ENCODE results near the gene MSRB3.

Gene MSRB3

GRCh38 chr12:65463082-65463481, 184.6 kb downstream of the MSRB3 start:
- Histone ChIP-seq H3K27ac (ENCODE audit: poor library complexity, severe bottlenecking) (no peak overlapping the region), H3K36me3 (ENCODE audit: low read depth) (no peaks in the 10 kb centered on the region), H3K9me3 (ENCODE audit: severe bottlenecking) (no peaks in the 10 kb centered on the region), H3K27me3 (ENCODE audit: insufficient read depth, poor library complexity, severe bottlenecking) (no peaks in the 10 kb centered on the region), H3K4me1 (ENCODE audit: insufficient read depth, poor library complexity, severe bottlenecking) (no peaks in the 10 kb centered on the region), H3K4me3 (ENCODE audit: severe bottlenecking) (no peak overlapping the region)
- DNase-seq (ENCODE audit: low spot score), result no peak
- no peak for TF ChIP-seq CTCF (IDR thresholded peaks at IDR 0.05; ENCODE audit: poor library complexity, severe bottlenecking)
- no peak for ATAC-seq (ENCODE audit: low read depth)

GRCh38 chr12:65463611-65464010, 185.1 kb downstream of the MSRB3 start:
- Histone ChIP-seq H3K4me1 (ENCODE audit: insufficient read depth, poor library complexity, severe bottlenecking) (no peaks in the 10 kb centered on the region), H3K4me3 (ENCODE audit: severe bottlenecking) (no peak overlapping the region), H3K36me3 (ENCODE audit: low read depth) (no peaks in the 10 kb centered on the region), H3K9me3 (ENCODE audit: severe bottlenecking) (no peaks in the 10 kb centered on the region), H3K27me3 (ENCODE audit: insufficient read depth, poor library complexity, severe bottlenecking) (no peaks in the 10 kb centered on the region), H3K27ac (ENCODE audit: poor library complexity, severe bottlenecking) (no peak overlapping the region)
- no peak for DNase-seq (ENCODE audit: low spot score)
- TF ChIP-seq CTCF (IDR thresholded peaks at IDR 0.05; ENCODE audit: poor library complexity, severe bottlenecking), result no peak
- ATAC-seq (ENCODE audit: low read depth), result no peak

GRCh38 chr12:65464930-65465329, 186.4 kb downstream of the MSRB3 start:
- H3K4me1 ChIP-seq (ENCODE audit: insufficient read depth, poor library complexity, severe bottlenecking), result no peaks in the 10 kb centered on the region
- TF ChIP-seq CTCF (IDR thresholded peaks at IDR 0.05; ENCODE audit: poor library complexity, severe bottlenecking), result no peak
- no peak overlapping the region for H3K4me3 ChIP-seq (ENCODE audit: severe bottlenecking)
- DNase-seq (ENCODE audit: low spot score) (no peak), ATAC-seq (ENCODE audit: low read depth) (peak; percentile 58; the same call in 2 of the 3 replicates)
- no peak overlapping the region for H3K27ac ChIP-seq (ENCODE audit: poor library complexity, severe bottlenecking)
- H3K27me3 ChIP-seq (ENCODE audit: insufficient read depth, poor library complexity, severe bottlenecking), result no peaks in the 10 kb centered on the region
- no peaks in the 10 kb centered on the region for H3K36me3 ChIP-seq (ENCODE audit: low read depth)
- no peaks in the 10 kb centered on the region for H3K9me3 ChIP-seq (ENCODE audit: severe bottlenecking)

- peak; percentile 46; the same call in 1 of the 3 replicates for ATAC-seq (ENCODE audit: low read depth)
- Histone ChIP-seq H3K4me1 (ENCODE audit: insufficient read depth, poor library complexity, severe bottlenecking) (no peaks in the 10 kb centered on the region), H3K27ac (ENCODE audit: poor library complexity, severe bottlenecking) (no peak overlapping the region), H3K27me3 (ENCODE audit: insufficient read depth, poor library complexity, severe bottlenecking) (no peaks in the 10 kb centered on the region), H3K4me3 (ENCODE audit: severe bottlenecking) (no peak overlapping the region), H3K9me3 (ENCODE audit: severe bottlenecking) (no peaks in the 10 kb centered on the region), H3K36me3 (ENCODE audit: low read depth) (no peaks in the 10 kb centered on the region)
- DNase-seq (ENCODE audit: low spot score), result no peak
- no peak for TF ChIP-seq CTCF (IDR thresholded peaks at IDR 0.05; ENCODE audit: poor library complexity, severe bottlenecking)
These were observed 187.5 kb downstream of the MSRB3 start for GRCh38 chr12:65465766-65466547.

GRCh38 chr12:65466911-65467310, 188.4 kb downstream of the MSRB3 start:
- no peaks in the 10 kb centered on the region for H3K9me3 ChIP-seq (ENCODE audit: severe bottlenecking)
- no peak for ATAC-seq (ENCODE audit: low read depth)
- H3K4me1 ChIP-seq (ENCODE audit: insufficient read depth, poor library complexity, severe bottlenecking), result no peaks in the 10 kb centered on the region
- no peak for TF ChIP-seq CTCF (IDR thresholded peaks at IDR 0.05; ENCODE audit: poor library complexity, severe bottlenecking)
- H3K36me3 ChIP-seq (ENCODE audit: low read depth), result no peaks in the 10 kb centered on the region
- no peak overlapping the region for H3K27ac ChIP-seq (ENCODE audit: poor library complexity, severe bottlenecking)
- H3K4me3 ChIP-seq (ENCODE audit: severe bottlenecking), result no peak overlapping the region
- DNase-seq (ENCODE audit: low spot score), result no peak
- H3K27me3 ChIP-seq (ENCODE audit: insufficient read depth, poor library complexity, severe bottlenecking), result no peaks in the 10 kb centered on the region
